NAMALWA (cell line): ENCODE measurements around the gene PEA15.

ENCODE experiments used
- DNase-seq: peaks from one replicate; pipeline ENCODE4 v3.0.0-alpha.2; 2015; ENCODE audit warnings: low spot score

PEA15 gene

DNA sequence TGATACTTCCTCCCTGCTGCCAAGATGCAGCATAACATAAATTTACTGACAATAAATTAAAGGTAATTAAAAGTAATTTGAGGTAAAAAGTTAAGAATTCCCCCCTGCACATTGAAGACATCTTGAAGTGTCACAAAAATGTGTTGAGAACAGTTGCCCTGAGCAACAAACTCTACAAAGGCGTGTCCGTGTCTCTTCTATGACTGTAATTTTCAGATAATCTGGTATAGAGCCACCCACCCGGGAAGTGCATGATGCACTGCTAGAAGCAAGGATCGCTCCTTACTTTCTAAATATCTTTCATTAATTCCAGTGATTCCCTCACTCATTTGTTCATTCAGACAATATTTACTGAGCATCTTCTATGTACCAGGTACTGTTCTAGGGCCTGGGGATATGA, 25.8 kb upstream of the PEA15 start:
- DNase-seq = no peak

DNA sequence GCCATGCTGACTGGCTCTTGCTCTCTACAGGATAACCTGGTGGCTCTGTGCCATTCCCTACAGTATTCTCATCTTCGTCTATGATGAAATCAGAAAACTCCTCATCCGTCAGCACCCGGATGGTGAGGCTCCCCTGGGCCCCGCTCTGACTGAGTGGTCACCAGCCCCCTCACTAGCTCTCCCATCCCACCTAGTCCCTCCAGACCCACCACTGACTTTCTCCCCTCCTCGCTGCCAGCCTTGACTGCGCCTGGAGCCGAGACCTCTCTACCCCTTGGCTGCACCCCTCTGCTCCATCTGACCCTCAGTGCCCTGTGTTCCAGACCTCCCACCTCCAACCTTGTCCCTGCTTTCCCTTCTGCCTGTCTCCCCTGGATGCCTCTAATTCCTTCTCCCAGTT, 18.9 kb upstream of the PEA15 start:
- DNase-seq = no peak

DNA sequence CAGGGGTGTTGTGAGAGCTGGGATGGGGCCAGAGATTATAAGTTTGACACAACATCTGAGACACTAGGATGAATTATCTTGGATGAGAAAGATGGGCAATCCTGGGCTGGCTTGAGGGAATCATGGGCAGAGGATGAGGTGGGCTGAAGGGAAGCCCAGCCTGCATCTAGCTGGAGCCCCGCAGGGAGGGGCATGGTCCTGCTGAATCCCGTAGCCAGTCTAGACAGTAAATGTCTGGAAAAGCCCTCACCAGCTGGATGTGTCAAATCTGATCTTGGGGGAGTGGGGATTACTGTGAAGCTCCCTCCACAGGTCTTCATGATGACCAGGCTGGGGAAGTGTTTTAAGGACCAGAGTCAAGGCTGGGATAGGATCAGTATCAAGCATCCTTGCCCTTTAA, 18.5 kb upstream of the PEA15 start:
- no peak for DNase-seq

DNA sequence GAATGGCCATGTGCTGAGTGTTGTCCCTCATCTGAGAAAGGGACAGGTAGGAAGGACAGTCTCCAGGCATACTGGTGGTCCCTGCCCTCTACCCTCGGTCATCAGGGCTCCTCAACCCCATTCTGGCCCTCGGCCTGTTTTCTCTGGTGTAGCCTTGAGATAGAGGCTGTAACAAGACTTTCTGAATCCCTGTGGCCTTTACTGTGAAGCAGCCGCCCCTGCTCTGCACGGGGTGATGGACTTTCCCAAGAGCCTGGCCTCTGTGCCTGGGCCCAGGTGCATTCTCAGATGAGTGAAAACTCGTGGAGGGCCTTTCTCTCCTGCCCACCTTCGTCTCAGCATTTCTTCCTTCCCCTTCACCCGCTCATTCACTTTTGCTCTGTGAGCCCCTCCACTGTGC, 17.8 kb upstream of the PEA15 start:
- DNase-seq = no peak

DNA sequence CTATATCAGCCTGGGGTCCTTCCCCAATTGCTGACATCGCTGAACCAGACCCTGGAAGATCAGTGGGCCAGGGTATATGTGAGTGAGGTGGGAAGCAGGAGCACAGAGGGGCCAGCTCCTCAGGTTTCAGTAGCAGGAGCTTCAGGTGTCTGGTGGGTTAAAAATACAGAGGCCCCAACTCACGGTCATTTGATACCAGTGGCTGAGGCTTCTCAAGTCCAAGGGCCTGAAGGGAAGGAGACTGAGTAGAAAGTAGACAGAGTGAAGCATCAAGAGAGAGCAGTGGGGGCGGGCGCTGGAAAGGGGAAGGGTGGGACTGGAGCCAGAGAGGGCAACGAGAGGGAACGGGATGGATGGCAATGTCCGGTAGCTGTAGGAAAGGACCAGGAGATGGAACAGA, 16.8 kb upstream of the PEA15 start:
- DNase-seq = no peak

DNA sequence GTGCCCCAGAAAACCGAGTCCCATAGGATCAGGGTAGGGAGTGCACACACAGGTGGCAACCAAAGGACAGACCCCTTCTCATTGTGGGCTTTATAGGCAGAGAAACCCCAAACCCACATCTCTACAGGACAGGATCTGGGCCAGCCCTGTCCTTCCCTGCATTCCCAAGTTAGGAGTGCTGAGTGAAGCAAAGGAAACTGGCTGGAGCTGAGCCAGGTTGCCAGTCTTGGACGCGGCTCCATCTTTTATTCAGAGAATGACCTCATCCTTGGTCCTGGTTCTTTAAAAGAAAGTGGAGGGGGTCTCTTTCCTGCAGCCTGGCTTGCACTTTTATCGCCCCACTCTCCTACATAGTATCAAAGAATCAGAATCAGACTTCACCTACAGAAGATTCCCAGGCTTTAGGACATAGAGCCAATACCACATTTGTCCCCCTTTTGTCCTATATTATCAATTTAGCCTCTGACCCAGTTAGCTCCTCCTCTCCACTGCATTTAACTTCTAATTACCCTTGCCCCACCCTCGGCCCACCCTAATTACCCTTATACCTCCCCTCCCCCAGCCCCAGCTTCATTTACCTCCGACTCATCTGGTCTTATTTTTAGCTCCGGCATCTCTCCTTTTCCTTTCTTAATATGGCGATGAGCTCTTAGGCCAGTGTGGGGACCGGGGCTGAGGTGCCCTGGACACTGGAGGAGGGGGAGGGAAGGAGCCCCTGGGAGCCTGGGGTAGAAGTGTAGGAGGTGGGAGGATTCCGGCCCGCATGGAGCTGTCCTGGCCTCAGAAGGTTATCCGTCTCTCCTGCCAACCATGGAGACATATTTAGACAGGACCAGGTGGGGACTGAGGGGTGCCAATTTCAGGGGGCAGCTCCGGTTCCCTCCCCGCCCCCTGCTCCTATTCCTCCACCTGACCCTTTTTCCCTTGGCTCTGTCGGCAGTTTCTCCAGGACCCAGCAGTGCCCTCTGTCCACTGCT, 15.2 kb upstream of the PEA15 start, which contains the start of gene CASQ1:
Gene CASQ1, plus strand, starts transcription at position 927 of the 977 bp plus-strand sequence. CDS start 177 bp downstream, outside the sequence.
- DNase-seq = no peak

DNA sequence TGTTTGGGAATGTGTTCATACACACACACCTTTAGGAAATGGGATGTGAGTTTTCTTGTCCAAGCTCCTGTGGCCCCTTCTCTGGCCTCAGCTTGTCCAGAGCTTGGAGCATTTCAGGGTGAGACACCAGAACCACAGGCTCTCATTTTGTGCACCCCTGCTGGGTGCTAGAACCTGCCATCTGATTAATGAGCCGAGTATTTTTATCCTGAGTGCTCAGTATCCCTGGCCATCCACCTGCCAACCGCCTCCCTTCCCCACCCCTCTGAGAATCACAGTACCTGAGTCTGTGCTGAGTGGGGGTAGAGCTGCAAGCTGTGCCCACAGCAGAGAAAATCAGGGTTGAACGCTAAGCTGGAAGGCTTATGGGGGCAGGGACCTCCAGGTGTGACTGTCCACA, 13.4 kb upstream of the PEA15 start:
- no peak for DNase-seq

DNA sequence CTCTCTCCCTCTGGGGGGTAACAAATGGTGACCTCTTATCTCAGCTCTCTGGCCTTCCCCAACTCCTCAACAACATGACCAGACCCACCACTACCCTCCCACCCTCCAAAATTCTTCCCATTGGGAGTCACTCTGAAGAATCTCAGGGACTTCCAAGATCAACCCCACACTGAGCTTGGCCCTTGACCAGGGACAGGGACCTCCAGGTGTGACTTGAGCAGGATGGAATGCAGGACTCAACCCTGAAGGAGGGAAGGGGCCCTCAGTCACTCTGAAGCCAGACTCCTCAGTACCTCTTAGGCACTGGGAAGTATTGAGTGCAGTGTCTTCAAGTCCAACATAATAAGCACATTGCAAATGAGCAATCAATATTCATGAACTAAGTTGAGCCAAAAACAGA, 12.9 kb upstream of the PEA15 start:
- no peak for DNase-seq

DNA sequence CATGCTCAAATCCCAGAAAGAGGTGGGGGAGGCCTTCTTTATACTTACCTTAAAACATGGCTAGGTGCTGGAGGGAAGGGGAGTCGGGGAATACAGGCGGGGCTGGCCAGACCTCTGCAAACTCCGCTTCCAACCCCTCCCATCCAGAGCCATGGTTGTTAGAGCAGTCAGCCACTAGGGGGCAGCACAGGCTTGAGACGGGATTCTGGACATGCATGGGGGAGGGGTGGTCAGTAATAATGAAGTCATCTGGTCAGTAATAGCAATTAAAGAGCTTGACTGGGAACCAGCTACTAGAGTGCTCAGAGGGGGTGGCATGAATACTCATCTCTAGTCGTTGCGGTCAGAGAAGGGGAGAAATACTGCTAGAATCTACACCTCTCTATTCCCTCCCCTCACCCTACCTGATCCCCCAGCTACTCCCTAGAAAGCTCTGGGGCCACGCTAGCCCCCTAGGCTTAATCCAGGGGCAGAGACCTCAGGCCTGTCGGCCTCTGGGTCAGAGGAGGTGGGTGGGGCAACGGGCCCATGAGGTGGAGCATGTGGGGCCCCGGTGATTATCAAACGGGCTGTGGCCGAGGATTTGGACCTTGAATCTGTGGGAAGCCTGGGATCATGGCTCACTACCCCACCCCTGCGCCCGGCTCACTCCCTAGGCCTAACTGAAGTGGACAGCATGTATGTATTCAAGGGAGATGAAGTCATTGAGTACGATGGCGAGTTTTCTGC, 11.9 kb upstream of the PEA15 start:
- DNase-seq = peak; percentile 91

DNA sequence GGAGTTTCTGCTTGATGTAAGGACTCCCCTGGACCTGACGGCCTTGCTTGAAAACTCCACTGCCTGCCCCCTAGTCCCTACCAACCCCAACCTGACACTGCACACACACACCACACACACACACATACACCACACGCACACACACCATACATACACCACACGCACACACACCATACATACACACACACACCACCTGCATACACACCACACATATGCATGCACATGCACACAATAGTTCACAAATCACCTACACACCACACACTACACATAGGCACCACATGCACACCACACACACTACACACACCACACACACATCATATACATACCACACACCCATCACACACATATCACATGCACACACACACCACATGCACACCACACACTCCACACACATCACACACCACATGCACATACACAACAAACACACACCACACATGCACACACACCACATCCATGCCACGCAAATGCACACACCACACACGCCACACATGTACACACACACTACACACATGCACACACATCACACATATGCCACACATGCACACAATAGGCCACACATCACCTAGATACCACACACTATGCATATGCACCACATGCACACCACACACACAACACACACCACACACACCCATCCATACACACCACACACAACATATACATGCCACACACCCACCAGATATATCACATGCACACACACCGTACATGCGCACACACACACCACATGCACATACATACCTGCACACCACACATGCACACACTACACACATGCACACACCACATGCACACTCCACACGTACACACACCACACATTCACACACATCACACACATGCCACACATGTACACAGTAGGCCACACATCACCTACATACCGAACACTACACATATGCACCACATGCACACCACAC, 11.1 kb upstream of the PEA15 start:
- peak; percentile 35 for DNase-seq

DNA sequence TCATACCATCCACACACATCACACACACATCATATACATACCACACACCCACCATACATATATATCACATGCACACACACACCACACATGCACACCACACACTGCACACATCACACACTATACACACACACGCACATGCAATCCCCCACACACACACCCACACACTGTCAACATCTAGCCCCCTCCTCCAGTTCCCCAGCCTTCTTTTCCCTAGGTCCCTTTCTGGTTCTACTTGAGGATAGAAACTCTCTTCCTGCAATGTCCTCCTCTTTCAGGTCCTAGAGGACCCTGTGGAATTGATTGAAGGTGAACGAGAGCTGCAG, 10.5 kb upstream of the PEA15 start:
- no peak for DNase-seq

DNA sequence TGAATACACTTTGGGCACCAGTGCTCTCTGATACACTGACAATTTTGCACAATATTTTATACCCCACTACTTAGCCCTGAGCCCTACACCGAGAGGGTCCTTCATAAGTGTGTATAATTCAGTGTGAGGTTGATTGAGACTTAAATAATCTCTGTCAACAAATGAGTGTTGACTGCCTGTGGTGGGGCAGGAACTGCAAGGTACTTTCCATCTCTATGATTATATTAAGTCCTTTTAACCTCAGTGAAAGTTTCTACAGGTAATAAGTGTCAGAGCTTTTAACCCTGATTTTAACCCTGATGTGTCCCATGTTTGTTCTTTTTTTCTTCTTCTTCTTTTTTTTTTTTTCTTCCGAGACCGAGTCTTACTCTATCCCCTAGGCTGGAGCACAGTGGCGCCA, 9.0 kb upstream of the PEA15 start:
- no peak for DNase-seq

DNA sequence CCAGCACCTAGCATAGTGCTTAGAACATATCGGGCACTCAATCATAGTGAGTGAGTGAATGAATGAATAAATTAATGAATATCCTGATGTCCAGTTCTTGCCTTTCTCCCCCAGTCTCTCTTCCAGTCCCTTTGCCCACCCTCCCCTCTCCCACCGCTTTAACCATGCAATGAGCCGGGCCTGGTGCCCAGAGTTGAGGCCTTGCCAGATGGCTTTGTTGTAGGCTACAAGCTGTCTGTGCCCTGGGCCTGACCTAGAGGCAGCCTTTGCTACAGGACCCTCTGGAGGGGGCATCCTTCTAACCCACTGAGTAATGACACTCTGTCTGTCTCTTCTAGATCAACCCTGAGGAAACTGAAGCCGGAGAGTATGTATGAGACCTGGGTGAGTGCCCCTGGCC, 8.0 kb upstream of the PEA15 start:
- DNase-seq = no peak

DNA sequence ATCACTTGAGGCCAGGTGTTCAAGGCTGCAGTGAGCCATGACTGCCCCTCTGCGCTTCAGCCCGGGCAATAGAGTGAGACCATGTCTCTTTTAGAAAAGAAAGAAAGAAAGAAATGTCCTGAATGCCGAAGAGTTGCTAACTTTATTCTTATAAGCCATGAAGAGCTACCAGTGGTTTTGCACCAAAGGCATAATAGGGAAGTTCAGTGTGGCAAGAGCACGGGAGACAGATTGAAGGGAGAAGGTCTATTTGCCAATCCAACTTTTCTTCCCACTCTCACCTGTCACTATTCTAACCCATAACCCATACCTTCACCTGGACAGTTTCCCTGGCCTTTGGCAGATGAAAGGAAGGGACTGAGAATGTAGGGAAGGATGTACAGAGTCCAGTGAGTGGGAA, 4.4 kb upstream of the PEA15 start:
- DNase-seq = no peak

DNA sequence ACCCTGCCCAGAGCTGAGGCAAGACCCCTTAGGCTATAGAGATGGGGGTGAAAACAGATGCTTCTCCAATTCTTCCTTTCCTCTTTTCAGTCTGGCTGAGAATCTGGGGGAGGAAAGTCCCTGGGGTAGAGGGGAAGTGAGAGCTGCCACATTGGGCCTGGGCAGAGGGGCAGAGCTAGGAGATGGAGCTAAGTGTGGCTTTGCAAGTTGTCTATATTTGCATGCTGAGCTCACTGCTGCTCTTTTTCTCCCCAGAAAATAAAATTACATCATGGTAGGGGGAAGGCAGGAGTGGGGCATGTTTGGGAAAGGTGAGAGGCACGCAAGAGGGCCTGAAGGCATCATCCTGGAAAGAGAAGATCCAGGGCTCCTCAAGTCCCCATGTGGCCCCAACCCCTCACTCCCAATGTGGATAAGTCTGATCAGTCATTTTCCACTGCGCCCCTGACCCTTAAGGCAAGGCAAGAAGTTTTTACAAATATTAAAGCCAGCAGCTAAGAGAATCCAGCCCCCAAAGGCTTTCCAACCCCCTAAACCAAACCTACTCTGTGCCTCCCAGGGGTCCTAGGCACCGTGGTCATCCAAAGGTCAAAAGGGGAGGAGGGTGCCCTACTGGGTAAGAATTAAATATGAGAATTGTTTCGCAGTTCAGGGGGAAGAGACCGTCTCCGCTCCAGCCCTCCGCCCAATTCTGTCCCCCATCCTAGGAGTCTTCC, 500 bp upstream of the PEA15 start:
- peak; percentile 90 for DNase-seq

DNA sequence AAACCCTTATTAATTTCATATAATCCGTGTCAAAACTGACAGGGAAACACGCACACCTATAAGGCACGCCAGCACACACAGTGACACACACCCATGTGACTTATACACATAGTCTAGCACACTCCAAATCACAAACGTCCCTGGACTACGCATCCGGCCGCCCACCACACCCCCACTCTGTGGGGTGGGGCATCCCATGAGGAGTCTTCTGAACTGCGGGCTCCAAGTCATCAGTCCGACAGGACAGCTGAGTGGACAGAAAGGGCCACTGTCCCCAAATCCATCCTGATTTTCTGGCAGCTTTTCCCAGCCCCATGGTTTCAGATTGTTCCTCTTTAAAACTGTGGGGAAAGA, 829 bp downstream of the PEA15 start:
- DNase-seq = peak; percentile 46

DNA sequence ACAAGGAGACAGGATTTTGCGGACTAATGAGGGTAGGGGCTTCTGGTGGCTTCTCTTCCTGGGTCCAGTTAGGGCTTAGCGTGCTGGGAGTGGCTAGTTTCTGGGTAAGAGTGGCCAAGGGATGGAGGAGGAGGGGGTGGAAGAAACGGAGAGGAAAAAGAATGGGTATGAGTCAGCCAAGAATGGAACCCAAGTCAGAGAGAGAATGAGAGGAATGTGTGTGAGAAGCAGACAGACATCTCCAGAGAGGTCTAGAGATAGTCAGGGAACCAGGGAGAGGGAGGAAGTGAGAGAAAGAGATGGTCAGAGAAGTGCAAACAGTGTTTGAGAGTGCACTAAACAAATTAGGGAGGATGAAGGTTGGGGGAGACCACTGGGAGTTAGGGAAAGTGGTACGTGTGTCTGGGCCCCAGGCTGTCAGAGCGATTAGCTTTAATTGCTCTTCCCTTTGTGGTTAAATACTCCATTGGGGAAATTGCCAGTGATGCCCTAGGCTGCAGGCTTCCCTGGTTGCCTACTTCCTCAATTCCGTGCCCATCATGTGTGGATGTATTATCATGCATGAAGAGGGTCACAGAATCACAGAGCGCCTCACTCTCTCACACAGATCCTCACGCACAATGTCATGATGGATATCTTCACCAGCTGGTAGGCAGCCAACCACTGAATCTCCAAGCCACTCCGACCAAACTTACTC, 1.4 kb downstream of the PEA15 start:
- DNase-seq = peak; percentile 42

DNA sequence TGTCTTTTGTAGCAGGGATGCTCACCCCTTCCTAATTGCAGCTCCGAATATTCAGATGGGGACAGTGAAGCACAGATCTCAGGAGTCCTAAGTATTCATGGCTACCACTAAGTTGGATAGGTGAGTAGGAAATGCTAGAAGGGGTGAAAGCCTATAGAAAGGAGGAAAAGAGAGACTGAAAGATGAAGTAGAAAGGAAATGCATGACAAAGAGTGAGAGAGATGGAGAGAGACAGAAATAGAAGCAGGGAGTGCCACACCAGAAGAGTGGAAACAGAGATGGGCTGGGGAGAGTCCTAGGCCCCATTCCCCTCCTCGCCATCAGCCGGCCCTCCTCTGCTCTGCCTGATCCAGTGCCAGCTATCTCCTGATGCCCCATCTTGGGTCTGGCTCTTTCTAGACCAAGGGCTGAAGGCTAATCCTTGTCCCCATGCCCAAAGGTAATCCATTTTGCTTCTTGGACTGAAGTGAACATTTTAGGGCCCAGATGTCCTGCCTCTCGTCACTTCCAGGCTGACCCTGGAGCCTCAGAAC, 2.0 kb downstream of the PEA15 start:
- no peak for DNase-seq

DNA sequence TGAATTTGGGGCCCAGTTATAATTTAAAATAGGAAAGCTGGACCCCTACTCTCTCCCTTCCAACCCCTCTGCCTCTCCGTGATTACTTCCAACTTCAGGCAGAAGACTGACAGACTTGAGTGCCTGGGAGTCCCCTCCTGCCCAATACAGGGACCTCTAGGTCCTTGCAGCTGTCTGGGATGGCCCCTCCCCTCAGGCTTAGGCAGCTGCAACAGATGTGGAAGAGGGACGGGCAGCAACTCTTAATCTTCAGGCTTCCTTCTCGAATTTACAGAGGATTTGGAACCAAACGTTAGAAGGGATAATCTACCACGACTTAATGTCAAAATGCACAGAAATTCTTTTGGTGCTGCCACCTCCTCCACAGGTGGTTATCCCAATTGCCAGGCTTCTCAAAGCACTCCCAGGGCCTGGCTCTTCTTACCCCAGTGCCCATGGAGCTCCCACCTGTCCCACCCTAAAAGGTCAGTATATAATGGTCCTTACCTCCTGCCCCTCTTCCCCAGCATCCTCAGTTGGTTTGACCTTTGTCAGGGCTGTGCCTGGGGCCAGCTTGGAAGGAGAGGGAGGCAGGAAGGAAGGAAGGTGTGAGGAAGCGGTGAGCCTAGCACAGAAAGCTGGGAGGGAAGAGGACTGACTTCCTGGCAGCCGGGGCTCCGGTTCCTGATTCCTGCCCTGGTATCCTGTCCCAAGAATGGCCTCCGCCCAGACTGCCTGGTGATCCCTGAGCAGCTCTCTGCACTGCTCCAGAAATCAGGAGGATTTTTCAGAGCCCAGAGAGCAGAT, 2.8 kb downstream of the PEA15 start:
- DNase-seq = no peak
